Mucosa of gallbladder (tissue), 1 donor: ENCODE data around the gene PRKG1. TPM values are rescaled to one million over a fixed set of nuclear protein-coding genes. Genes with fewer than 3 reads are reported as not detected.
"Not testable (repeated sequence)": the region's sequence is repeated elsewhere in the genome, so short reads cannot be mapped to it uniquely, and the experiment has no call there.

ENCODE experiments used
- DNase-seq: peaks from one replicate; pipeline ENCODE4 v3.0.0-alpha.2; 2020; ENCODE audit warnings: low spot score
- total RNA-seq: library from RNA; stranded (reverse); gene quantifications from one replicate; pipeline ENCODE4 v1.2.1, GENCODE V29; 2021
- donor health status: DM: no; HTN: no; CAD: no.

The PRKG1 gene
- total RNA-seq, 1 donor from 2014 or later, result 28.3 TPM

GRCh38 chr10:51170518-51171245 lies 96.4 kb downstream of the PRKG1 start:
- no peak for DNase-seq

GRCh38 chr10:51171946-51172345 lies 97.7 kb downstream of the PRKG1 start:
- no peak for DNase-seq

GRCh38 chr10:51176976-51177695 lies 102.8 kb downstream of the PRKG1 start:
- DNase-seq, result no peak

- DNase-seq, result no peak
Measured at GRCh38 chr10:51178634-51179033, 104.3 kb downstream of the PRKG1 start.

GRCh38 chr10:51180141-51180540 lies 105.9 kb downstream of the PRKG1 start:
- no peak for DNase-seq

- DNase-seq, result no peak
Measured at GRCh38 chr10:51183783-51184182, 109.5 kb downstream of the PRKG1 start.

GRCh38 chr10:51186361-51186760 lies 112.1 kb downstream of the PRKG1 start:
- no peak for DNase-seq

- no peak for DNase-seq
Measured at GRCh38 chr10:51188008-51188407, 113.7 kb downstream of the PRKG1 start.

- DNase-seq, result no peak
Measured at GRCh38 chr10:51188866-51189265, 114.6 kb downstream of the PRKG1 start.

GRCh38 chr10:51196508-51197175 lies 122.4 kb downstream of the PRKG1 start:
- DNase-seq, result no peak

GRCh38 chr10:51198170-51198569 lies 123.9 kb downstream of the PRKG1 start:
- no peak for DNase-seq

GRCh38 chr10:51201947-51202346 lies 127.7 kb downstream of the PRKG1 start:
- DNase-seq, result no peak

- no peak for DNase-seq
Measured at GRCh38 chr10:51203359-51203758, 129.1 kb downstream of the PRKG1 start.

GRCh38 chr10:51204066-51204465 lies 129.8 kb downstream of the PRKG1 start:
- no peak for DNase-seq

GRCh38 chr10:51204701-51205100 lies 130.4 kb downstream of the PRKG1 start:
- DNase-seq, result no peak

- DNase-seq, result no peak
Measured at GRCh38 chr10:51206500-51206899, 132.2 kb downstream of the PRKG1 start.

GRCh38 chr10:51212937-51213336 lies 138.7 kb downstream of the PRKG1 start:
- DNase-seq, result not testable (repeated sequence)

GRCh38 chr10:51214207-51215196 lies 140.2 kb downstream of the PRKG1 start:
- no peak for DNase-seq

- DNase-seq, result no peak
Measured at GRCh38 chr10:51215951-51216834, 141.9 kb downstream of the PRKG1 start.

- DNase-seq, result no peak
Measured at GRCh38 chr10:51217505-51217904, 143.2 kb downstream of the PRKG1 start.
